ENCODE data around the gene RNF123.

RNF123 gene

DNA sequence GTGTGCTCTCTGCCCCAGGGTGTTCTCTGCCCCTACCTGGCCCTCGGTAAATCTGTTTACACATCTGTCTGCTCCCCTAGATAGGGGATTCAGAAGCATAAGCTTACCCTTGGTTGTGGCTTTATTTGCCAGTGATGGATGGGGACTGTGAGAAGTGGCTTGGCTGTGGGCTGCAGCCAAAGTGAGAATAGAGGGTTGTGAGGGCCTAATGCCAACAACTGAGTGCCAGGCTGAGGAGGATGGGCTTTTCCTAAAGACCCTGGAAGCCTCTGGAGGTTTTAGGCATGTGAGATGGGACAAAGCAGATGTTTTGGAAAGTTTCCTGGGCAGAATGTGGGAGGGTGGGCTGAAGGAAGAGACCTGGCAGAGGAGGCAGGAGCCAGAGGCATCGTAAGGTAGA, 30.6 kb upstream of the RNF123 start:
- DNase-seq (ENCODE audit: low read depth): no peak

DNA sequence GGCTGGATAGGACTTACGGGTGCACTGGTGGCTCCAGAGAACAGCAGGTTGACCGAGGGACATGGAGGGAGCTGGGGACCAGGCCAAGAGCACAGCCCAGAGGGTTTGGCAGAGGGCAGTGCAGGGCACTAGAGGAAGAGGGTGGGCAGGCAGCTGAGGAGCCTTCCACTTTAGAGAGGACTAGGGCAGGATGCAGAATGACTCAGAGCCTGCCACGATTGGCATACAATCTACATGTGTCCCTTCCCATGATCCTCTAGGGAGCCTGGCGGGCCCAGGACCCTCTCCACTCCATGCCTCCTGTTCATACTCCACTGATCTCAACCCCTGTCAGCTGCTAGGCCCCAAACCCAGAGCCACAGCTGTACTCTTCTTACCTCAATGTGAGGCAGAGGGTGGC, 29.6 kb upstream of the RNF123 start:
- no peak for DNase-seq (ENCODE audit: low read depth)

DNA sequence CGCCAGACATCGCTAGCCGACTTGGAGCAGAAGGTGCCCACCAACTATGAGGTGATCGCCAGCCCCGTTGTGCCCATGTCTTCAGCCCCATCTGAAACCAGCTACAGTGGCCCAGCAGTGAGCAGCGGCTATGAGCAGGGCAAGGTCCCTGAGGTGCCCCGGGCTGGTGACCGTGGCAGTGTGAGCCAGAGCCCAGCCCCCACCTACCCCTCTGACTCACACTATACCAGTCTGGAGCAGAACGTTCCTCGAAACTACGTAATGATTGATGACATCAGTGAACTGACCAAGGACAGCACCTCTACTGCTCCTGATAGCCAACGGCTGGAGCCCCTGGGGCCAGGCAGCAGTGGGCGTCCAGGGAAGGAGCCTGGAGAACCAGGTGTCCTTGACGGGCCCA, 28.1 kb upstream of the RNF123 start:
- DNase-seq (ENCODE audit: low read depth): no peak

DNA sequence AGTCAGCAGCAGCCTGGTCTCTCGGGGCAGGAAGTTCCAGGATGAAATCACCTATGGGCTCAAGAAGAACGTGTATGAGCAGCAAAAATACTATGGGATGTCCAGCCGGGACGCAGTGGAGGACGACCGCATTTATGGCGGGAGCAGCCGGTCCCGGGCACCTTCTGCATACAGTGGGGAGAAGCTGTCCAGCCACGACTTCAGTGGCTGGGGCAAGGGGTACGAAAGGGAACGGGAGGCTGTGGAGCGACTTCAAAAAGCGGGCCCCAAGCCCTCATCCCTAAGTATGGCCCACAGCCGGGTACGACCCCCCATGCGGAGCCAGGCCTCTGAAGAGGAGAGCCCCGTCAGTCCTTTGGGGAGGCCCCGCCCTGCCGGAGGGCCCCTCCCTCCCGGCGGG, 27.3 kb upstream of the RNF123 start:
- no peak for DNase-seq (ENCODE audit: low read depth)

DNA sequence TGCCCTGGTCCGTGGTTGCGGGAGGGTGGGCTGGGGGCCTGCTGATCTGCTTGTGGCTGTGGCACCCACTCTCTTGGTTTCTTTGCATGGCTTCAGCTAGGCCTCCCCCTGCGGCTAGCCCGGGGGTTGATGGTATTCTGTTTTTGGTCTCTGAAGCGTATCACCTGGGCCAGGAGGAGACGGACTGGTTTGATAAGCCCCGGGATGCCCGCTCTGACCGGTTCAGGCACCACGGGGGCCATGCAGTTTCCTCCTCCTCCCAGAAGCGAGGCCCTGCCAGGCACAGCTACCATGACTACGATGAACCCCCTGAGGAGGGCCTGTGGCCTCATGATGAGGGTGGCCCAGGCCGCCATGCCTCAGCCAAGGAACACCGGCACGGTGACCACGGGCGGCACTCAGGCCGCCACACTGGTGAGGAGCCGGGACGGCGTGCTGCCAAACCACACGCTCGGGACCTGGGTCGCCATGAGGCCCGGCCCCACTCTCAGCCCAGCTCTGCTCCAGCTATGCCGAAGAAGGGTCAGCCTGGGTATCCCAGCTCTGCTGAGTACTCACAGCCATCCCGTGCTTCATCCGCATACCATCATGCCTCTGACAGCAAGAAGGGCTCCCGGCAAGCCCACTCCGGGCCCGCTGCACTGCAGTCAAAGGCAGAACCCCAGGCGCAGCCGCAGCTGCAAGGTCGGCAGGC, 26.5 kb upstream of the RNF123 start:
- DNase-seq (ENCODE audit: low read depth): no peak

DNA sequence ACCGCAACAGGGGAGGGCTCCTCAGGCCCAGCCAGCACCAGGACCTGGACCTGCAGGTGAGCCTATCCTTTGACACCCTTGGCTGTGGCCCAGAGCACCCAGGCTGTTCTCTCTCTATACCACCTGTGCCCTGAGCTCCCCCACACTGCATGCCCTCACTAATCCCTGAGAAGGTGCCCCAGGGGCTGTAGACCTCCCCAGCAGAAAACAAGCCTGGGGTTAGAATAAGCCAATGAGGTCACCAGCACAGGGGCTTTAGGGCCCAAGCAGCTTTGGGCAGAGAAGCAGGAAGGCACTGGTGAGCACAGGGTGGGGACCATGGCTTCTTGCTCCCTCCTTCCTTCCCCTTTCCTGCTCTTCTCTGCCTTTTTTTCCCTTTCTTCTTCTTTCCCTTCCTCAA, 25.5 kb upstream of the RNF123 start:
- DNase-seq (ENCODE audit: low read depth): no peak

DNA sequence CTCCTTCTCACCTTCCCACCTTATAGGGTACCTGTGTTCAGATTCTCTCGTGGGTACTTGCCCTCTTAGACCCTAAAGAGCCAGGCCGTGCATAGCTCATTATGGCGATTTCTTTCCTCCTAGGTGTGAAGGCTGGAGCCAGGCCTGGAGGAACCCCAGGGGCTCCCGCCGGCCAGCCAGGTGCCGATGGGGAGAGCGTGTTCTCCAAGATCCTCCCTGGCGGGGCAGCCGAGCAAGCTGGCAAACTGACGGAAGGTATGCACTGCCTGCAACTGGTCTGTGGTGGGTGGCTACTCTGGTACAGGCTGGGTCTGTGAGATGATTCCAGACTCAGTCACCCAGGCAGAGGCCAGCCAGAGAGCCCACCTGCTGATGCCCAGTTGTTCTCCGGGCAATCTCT, 25.1 kb upstream of the RNF123 start:
- no peak for DNase-seq (ENCODE audit: low read depth)

DNA sequence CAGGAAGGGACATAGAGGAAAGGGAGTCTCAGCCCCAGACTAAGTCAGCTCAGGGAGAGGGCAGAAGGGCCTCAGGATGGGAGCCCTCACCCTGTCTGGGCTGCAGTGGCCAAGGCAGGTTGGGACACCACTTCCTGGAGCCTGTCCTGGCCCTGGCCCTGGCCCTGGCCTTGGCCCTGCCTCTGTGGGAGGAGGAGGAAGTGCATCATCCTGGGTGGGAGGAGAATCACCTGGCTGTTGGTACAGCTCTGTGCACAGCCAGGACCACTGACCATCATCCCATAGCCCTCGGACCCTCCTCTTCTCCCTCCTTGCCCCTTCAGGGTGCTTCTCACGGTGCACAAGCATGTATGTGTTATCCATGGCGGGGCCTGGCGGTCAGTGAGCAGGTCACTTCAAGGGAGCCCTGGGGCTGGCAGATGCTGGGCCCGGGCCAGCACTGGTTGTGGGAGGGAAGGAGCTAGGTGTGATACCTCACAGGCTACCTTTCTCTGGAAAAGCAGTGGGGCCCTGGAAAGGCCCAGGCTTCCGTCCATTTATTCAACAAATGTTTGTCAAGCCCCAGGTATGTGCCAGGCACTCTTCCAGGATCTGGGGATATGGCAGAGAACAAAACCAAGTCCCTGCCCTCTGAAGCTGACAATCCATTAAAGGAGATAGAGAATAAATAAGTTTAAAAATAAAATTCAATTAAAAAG, 23.4 kb upstream of the RNF123 start:
- no peak for DNase-seq (ENCODE audit: low read depth)

DNA sequence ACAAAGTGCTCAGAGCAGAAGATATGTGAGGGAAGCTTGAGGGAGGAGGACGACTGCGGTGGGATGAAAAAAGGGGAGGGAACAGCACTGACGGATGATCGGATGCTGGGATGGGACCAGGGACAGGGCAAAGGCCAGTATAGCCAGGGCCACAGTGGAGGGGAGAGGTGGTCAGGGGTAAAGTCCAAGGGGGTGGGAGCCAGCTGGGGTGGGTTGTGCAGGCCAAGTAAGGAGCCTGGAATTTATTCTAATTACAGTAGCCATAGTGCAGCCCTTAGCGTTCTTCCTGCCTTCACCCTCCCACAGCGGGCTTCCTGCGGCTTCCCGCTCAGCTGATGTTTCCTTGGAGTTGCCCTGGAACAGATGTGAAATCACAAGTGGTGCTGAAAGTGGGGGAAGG, 22.8 kb upstream of the RNF123 start:
- no peak for DNase-seq (ENCODE audit: low read depth)

DNA sequence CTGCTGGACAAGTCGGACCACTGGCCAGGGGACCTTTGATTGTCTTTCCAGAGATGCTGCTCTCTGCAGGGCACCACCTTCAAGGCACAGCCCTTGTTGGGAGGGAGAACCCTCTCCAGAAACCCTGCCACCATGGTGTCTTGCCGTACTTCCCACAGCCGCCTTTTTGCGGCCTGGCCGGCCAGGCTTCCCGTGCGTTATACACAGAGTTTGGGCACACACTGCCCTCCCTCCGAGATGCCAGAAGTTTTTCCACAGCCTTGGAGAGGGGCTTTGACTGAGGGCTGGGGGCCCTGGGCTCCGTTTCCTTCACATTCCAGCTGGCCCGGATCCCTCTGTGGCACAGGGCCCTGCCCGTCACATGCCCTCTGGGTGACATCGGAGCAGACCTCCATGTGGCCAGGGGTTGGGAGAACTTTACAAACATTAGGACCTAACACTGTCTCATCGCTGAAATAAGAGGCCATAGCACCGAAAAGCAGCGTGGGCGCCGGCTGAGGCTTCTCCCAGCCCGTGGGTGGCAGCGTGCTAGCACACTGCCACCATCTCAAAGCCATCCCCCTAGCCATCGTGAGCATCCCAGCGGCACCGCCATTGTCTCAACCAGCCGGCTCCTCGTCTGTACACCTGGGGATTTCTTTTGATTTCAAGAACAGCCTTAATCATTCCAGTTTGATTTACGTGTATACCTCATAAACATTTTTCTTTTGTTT, 21.5 kb upstream of the RNF123 start:
- DNase-seq (ENCODE audit: low read depth): no peak

DNA sequence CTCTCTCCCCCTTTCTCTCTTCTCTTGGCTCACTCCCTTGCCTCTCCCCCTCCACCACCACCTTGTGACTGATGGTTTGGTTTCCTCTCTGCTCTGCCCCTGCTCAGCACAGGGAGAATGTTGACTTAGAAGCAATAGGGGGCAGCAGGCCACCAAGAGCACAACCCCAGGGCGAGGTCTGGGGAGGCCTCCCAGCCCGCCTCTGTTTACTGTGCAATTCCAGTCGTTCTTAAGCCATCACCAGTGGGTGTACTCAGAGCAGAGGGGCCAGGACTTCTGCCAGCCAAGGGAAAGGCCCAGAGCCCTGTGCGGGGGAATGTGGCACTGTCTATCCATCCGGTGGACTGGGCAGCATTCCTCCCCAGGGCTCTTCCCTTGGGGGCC, 21.0 kb upstream of the RNF123 start:
- no peak for DNase-seq (ENCODE audit: low read depth)

DNA sequence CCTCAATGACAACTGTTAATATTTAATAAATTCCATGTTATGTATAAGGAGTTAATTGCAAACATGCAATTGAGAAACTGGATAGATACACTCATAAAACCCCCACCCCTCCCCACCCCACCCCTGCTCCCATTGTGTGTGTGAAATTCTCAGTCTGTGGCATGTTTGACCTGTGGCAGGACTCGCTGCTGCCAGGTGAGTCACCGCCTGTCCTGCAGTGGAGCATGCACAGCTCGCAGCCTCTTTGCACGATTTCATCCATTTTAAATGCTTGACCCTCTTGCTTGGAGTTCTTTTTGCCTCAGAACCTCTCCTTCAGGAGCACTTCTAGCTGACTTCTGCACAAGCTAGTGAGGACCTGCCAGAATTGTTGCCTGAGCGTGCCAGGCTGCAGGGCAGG, 20.5 kb upstream of the RNF123 start:
- no peak for DNase-seq (ENCODE audit: low read depth)

DNA sequence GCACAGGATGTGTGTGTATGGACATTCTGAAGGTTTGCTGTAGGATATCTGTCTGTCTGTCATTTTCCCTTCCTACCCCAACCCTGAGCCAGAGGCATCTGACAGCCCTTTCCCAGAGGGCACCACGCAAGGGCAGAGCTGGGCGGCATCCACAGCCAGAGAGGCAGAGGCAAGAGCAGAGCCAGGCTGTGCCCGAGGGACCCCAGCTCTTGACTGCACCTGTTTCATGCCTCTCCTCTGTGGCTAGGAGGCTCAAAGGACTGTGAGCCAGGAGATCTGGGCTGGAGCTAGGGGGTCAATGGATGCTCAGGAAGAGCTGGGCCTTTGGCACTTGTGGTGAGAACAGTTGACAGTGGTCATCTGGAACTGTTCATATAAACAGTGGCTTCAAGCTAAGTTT, 20.0 kb upstream of the RNF123 start:
- DNase-seq (ENCODE audit: low read depth): no peak

DNA sequence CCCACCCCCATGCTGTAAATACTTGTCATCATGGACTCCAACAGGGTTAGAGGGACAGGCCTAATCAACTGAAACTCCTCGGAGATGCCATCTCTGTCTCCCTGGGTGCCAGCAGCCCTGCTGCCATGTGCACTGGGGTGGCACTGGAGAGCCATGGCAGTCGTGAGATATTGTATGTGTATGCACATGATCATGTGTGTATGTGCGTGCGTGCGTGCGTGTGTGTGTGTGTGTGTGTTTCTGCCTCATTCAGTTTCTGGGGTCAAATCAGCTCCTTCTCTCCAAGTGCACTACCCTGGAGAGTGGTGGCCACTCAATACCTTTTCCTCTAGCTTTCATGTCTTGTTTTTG, 18.4 kb upstream of the RNF123 start:
- DNase-seq (ENCODE audit: low read depth): no peak

DNA sequence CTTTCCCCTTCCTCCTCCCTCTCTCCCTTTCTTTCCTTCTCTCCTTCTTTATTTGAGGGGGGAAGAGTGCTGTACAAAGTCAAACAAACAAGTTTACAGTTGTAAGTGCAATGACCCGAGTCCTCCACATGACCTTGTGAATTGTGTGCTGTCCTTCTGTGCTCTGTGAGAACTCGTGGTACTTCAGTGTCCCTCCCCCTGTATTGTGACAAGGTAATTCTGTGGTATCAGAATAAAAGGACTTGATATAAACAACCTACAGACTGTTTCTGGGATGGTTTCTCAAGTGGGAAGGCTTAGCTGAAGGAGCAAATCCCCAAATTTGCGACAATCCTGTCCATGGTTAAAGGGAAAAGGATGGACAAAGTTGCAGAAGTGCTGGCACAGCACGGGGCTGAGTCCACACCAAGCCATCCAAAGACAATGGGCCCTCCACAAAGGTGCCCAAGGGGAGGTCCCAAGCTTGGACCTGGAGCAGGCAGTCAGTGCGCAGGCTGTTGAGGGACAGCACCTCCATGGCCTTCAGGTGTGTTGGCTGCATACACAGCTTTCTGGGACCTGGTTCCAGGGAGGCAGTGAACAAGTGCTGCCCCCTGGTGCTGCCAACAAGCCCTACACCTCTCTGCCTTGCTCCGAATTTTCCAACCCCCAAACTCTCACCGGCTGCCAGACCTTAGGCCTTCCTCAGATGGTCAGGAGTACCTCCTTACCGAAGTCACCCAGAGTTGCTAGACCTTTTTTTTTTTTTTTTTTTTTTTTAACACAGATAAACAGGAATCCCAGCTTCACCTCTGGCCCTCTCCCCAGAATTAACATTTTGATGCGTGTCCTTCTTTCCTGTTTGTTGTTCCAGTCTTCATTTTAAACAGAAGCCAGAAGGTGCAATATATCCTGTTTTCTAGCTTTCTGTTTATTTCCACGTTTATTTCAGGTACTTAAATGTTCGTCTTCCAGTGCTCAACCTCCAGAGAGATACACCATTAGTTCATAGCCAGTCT, 17.8 kb upstream of the RNF123 start:
- DNase-seq (ENCODE audit: low read depth): peak; percentile 57

DNA sequence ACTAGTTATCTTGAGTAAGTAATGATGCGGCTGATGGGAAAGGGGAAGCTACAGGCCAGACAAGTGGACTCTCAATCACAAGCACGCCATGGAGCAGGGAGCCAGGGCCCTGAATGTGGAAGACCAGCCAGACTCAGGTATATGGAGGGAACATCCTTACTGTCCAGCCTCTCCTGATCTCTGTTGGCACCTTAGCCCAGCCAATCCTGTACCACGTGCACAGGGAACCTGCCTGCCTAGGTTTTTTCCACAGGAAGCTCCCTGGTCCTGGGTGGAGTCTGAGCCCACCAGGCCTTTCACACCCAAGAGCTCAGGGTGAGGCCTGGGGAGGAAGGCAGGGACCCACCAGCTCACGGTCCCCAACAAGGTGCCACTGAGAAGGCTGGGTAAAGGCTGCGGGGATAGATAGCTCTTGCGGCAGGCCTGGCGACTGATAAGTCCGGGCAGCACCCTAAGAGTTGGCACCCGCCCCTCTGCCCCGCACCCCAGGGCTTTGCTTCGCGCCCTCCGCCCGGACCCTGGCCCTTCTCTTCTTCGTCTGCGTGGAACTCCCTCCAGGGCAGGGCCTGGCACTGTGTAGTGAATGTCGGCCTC, 16.1 kb upstream of the RNF123 start:
- DNase-seq (ENCODE audit: low read depth): no peak

DNA sequence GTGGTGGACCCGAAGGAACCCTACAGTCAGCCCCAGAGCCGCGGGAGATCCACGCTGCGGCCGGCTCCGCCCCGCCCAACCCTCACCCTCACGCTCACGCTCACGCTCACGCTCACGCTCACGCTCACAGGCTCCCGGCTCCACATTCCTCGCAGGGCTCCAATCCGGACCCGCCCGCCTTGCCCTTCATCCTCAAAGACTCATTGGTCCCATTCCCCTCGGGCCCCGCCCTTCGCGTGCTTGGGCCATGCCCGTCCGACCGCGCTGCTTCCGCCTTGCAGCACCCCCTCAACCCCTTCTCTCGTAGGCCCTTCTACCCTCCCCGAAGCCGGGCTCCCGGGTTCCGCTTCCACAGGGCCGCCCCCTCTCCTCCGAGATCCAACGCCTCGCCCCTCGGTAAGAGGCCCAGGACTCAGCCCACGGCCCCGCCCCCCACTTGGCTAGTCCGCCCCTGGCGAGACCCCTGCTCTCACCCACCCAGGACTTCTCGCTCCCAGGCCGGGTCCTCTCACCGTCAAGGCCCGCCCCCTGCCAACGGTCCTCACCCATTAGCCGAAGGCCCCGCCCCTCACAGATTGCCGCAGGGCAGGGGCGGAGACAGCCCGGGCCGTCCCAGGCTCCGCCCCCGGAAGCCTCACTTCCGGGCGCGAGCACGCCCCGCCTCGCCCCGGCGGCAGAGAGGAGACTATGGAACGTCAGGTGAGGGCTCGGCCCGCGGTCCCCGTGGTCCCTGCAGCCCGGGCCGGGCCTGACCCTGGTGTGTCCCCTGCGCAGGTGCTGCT, 15.5 kb upstream of the RNF123 start, which contains the start of gene APEH:
Gene APEH, plus strand, starts transcription at position 637 of the 782 bp plus-strand sequence. Its CDS starts 51 bp downstream, at position 688.
- DNase-seq (ENCODE audit: low read depth): peak; percentile 92

DNA sequence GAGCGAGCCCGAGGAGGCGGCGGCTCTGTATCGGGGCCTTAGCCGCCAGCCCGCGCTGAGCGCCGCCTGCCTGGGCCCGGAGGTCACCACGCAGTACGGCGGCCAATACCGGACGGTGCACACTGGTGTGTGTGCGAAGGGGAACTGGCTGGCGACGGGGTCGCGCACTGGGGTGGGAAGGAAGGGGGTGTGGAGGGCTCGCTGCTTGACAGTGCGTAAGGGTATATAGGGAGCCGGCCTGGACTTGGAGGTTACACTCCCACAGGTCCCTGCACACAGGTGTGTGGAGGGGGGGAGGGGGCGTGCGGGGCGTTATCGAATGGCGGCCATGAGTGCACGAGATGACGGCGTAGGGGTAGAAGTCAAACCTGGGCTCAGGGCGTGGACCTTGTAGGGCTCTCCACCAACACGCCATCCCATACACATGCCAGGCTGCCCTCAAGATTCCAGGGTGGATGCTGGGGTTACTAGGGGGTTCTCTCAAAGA, 14.8 kb upstream of the RNF123 start:
- no peak for DNase-seq (ENCODE audit: low read depth)

DNA sequence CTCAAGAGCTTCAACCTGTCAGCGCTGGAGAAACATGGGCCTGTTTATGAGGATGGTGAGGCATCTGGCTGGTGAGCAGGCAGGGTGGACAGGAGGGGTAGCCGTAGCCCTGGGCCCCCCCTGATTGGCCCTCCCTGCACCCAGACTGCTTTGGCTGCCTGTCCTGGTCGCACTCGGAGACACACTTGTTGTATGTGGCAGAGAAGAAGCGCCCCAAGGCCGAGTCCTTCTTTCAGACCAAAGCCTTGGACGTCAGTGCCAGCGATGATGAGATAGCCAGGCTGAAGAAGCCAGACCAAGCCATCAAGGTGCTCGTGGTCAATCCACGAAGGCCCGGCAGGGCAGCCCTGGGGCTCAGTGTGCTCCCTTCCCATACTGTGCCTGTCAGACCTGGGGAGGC, 13.4 kb upstream of the RNF123 start:
- no peak for DNase-seq (ENCODE audit: low read depth)

DNA sequence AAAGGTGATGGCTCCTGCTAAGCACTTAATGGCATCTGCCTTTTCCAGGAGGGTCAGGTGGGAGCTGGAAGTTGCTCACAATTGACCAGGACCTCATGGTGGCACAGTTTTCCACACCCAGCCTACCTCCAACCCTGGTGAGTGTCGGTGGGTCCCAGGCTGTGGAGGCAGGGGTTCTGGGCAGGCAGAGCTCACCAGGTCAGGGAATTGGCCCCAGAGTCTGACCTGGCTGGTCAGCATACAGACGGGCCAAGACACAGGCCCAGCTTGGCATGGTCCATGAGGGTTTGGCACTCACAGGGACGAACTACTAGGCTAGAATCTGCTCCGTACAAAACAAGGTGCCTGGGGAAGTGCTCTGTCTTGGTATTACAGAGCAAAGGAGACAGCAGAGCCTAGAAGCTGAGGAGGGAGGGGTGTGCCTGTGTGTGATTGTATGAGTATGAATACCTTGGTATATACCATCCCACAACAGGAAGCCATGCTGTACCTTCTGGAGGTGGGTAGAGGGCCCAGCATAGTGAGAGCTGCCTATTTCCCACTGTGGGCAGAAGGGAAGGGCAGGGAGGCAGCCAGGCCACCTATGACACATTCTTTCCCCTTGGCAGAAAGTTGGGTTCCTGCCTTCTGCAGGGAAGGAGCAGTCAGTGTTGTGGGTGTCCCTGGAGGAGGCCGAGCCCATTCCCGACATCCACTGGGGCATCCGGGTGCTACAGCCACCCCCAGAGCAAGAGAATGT, 8.7 kb upstream of the RNF123 start:
- DNase-seq (ENCODE audit: low read depth): no peak

Data from stimulated activated CD8-positive, alpha-beta memory T cell treated with anti-CD3 and anti-CD28 coated beads, Interleukin-15, amount 100 ng/mL, for 1 hour (primary cell).